IMR-90 (cell line): ENCODE data around the gene CCDC148. TPM values are rescaled to one million over a fixed set of nuclear protein-coding genes. Genes with fewer than 3 reads are reported as not detected.

ENCODE experiments used
- ATAC-seq: fragments of 200-7000 bp; cut with Tn5 transposase; 2 replicates; pipeline ENCODE4 v1.9.1; 2020; ENCODE audit warnings: low read depth, mild to moderate bottlenecking, moderate library complexity
- BruUV-seq: library from RNA; stranded (reverse); fragments of 400-500 nt; replicated peaks from 2 replicates; lab custom pipeline; 2021; lab: Mats Ljungman, UMichigan
- CTCF ChIA-PET: fragments of 300-600 bp; formaldehyde crosslinking; extraction: SDS; loops from one replicate; lab custom pipeline; 2021; ENCODE audit warnings: antibody characterized with exemption; lab: Yijun Ruan, JAX
- POLR2A ChIA-PET: fragments of 300-600 bp; sonication (Branson Sonifier 250); formaldehyde crosslinking; loops from one replicate; lab custom pipeline; 2022; ENCODE audit warnings: antibody characterized with exemption; ENCODE audit not compliant: unreplicated experiment; lab: Charles Lee
- DNase-seq: peaks from one replicate; pipeline ENCODE4 v3.0.0; 2013
- H2AFZ ChIP-seq: replicated peaks from 2 replicates; pipeline ENCODE3; 2013; ENCODE audit warnings: low read length, mild to moderate bottlenecking; ENCODE audit not compliant: poor library complexity
- H2AK5ac ChIP-seq: 2 replicates; pipeline ENCODE4 v1.6.1; 2013; ENCODE audit warnings: low read depth, low read length, inconsistent platforms
- H2AK9ac ChIP-seq: replicated peaks from 2 replicates; pipeline ENCODE3; 2013; ENCODE audit warnings: mild to moderate bottlenecking, low read depth, low read length, moderate library complexity; ENCODE audit not compliant: poor library complexity
- H2BK120ac ChIP-seq: 2 replicates; pipeline ENCODE4 v1.6.1; 2013; ENCODE audit warnings: low read depth, low read length, inconsistent platforms
- H2BK15ac ChIP-seq: 3 replicates; pipeline ENCODE4 v1.6.1; 2013; ENCODE audit warnings: low read depth, low read length, inconsistent platforms
- H2BK20ac ChIP-seq: 2 replicates; pipeline ENCODE4 v1.6.1; 2013; ENCODE audit warnings: low read depth, mild to moderate bottlenecking, inconsistent platforms, low read length, moderate library complexity
- H2BK5ac ChIP-seq: 2 replicates; pipeline ENCODE4 v1.6.1; 2013; ENCODE audit warnings: mild to moderate bottlenecking, low read depth, low read length, inconsistent platforms; ENCODE audit not compliant: poor library complexity, severe bottlenecking
- H3K14ac ChIP-seq: replicated peaks from 2 replicates; pipeline ENCODE4 v1.6.1; 2013; ENCODE audit warnings: low read depth, low read length, inconsistent platforms
- H3K18ac ChIP-seq: 2 replicates; pipeline ENCODE4 v1.6.1; 2013; ENCODE audit warnings: low read depth, low read length, control low read depth
- H3K23ac ChIP-seq: 2 replicates; pipeline ENCODE4 v1.6.1; 2013; ENCODE audit warnings: low read depth, low read length, inconsistent platforms
- H3K27ac ChIP-seq: 2 replicates; pipeline ENCODE4 v1.5.1; 2013; ENCODE audit warnings: mild to moderate bottlenecking, control low read depth, low read length; ENCODE audit not compliant: insufficient read depth
- H3K27me3 ChIP-seq: 2 replicates; pipeline ENCODE4 v1.6.1; 2013; ENCODE audit warnings: low read length; ENCODE audit not compliant: control insufficient read depth, insufficient read depth
- H3K36me3 ChIP-seq: 2 replicates; pipeline ENCODE4 v1.6.1; 2013; ENCODE audit warnings: low read length, mixed read lengths; ENCODE audit not compliant: control insufficient read depth, insufficient read depth
- H3K4ac ChIP-seq: 2 replicates; pipeline ENCODE4 v1.6.1; 2013; ENCODE audit warnings: low read depth, low read length, inconsistent platforms
- H3K4me1 ChIP-seq: 2 replicates; pipeline ENCODE4 v1.6.1; 2013; ENCODE audit warnings: low read length, mixed read lengths; ENCODE audit not compliant: control insufficient read depth, insufficient read depth
- H3K4me2 ChIP-seq: 2 replicates; pipeline ENCODE4 v1.6.1; 2013; ENCODE audit warnings: low read depth, mild to moderate bottlenecking, control low read depth, low read length, moderate library complexity
- H3K4me3 ChIP-seq: 2 replicates; pipeline ENCODE4 v1.5.1; 2013; ENCODE audit warnings: low read depth, mild to moderate bottlenecking, control low read depth, low read length, moderate library complexity; ENCODE audit not compliant: insufficient read depth
- H3K56ac ChIP-seq: 2 replicates; pipeline ENCODE4 v1.6.1; 2013; ENCODE audit warnings: low read length, inconsistent platforms; ENCODE audit not compliant: insufficient read depth; ENCODE audit errors: extremely low read depth
- H3K79me1 ChIP-seq, 2 experiments: 2 replicates each; pipeline ENCODE4 v1.6.1; 2013; ENCODE audit warnings: low read length in 2 of 2, inconsistent platforms in 1 of 2, low read depth in 1 of 2
- H3K9ac ChIP-seq: 2 replicates; pipeline ENCODE4 v1.6.1; 2013; ENCODE audit warnings: low read depth, low read length, control low read depth
- H3K9me1 ChIP-seq: 2 replicates; pipeline ENCODE4 v1.6.1; 2013; ENCODE audit warnings: low read length, inconsistent platforms; ENCODE audit not compliant: insufficient read depth
- H3K9me3 ChIP-seq: 2 replicates; pipeline ENCODE4 v1.6.1; 2013; ENCODE audit warnings: low read length; ENCODE audit not compliant: control insufficient read depth, insufficient read depth
- H4K20me1 ChIP-seq: 2 replicates; pipeline ENCODE4 v1.6.1; 2013; ENCODE audit warnings: low read length, inconsistent platforms; ENCODE audit not compliant: insufficient read depth
- H4K5ac ChIP-seq: 2 replicates; pipeline ENCODE4 v1.6.1; 2013; ENCODE audit warnings: mild to moderate bottlenecking, low read depth, low read length, control low read depth
- H4K8ac ChIP-seq, 2 experiments: 2 replicates each; pipeline ENCODE4 v1.6.1; 2013; ENCODE audit warnings: low read depth in 2 of 2, low read length in 2 of 2, control low read depth in 1 of 2, inconsistent platforms in 1 of 2
- H4K91ac ChIP-seq: 2 replicates; pipeline ENCODE4 v1.6.1; 2013; ENCODE audit warnings: low read depth, low read length, inconsistent platforms; ENCODE audit not compliant: insufficient read depth
- BHLHE40 ChIP-seq: fragments of 150-350 bp; IDR thresholded peaks from 2 replicates; pipeline ENCODE4 v1.6.1; 2016; ENCODE audit warnings: mild to moderate bottlenecking, low read depth, low read length
- CEBPB ChIP-seq: IDR thresholded peaks from 2 replicates; pipeline ENCODE4 v1.6.1; 2012; ENCODE audit warnings: low read depth, low read length, improper control_type of control experiment
- CHD1 ChIP-seq: IDR thresholded peaks from 2 replicates; pipeline ENCODE4 v1.6.1; 2012; ENCODE audit warnings: low read depth, low read length, improper control_type of control experiment
- ELK1 ChIP-seq: fragments of 150-350 bp; IDR thresholded peaks from 2 replicates; pipeline ENCODE4 v1.6.1; 2016; ENCODE audit warnings: low read depth, mild to moderate bottlenecking, low read length, moderate library complexity, borderline replicate concordance
- FOS ChIP-seq: fragments of 150-350 bp; IDR thresholded peaks from 2 replicates; pipeline ENCODE4 v1.6.1; 2016; ENCODE audit warnings: low read depth, low read length
- MAFK ChIP-seq: IDR thresholded peaks from 2 replicates; pipeline ENCODE4 v1.6.1; 2012; ENCODE audit warnings: low read depth, low read length, improper control_type of control experiment
- MAZ ChIP-seq: IDR thresholded peaks from 2 replicates; pipeline ENCODE4 v1.6.1; 2012; ENCODE audit warnings: low read depth, mild to moderate bottlenecking, low read length, improper control_type of control experiment, moderate library complexity, borderline replicate concordance
- MXI1 ChIP-seq: IDR thresholded peaks from 2 replicates; pipeline ENCODE4 v1.6.1; 2012; ENCODE audit warnings: low read depth, mild to moderate bottlenecking, low read length, moderate library complexity, borderline replicate concordance
- NFE2L2 ChIP-seq: fragments of 150-350 bp; IDR thresholded peaks from 2 replicates; pipeline ENCODE4 v1.6.1; 2016; ENCODE audit warnings: low read depth, mild to moderate bottlenecking, low read length
- POLR2A ChIP-seq: IDR thresholded peaks from 2 replicates; pipeline ENCODE4 v1.6.1; 2012; ENCODE audit warnings: mild to moderate bottlenecking, low read depth, low read length
- RAD21 ChIP-seq: IDR thresholded peaks from 2 replicates; pipeline ENCODE4 v1.6.1; 2012; ENCODE audit warnings: low read length, improper control_type of control experiment
- RCOR1 ChIP-seq: IDR thresholded peaks from 2 replicates; pipeline ENCODE4 v1.6.1; 2012; ENCODE audit warnings: mild to moderate bottlenecking, low read length, improper control_type of control experiment; ENCODE audit not compliant: insufficient replicate concordance
- RFX5 ChIP-seq: IDR thresholded peaks from 2 replicates; pipeline ENCODE4 v1.8.0; 2012; ENCODE audit warnings: low read depth, mild to moderate bottlenecking, low read length, moderate library complexity
- SMC3 ChIP-seq: fragments of 150-350 bp; IDR thresholded peaks from 2 replicates; pipeline ENCODE4 v1.6.1; 2016; ENCODE audit warnings: low read depth, mild to moderate bottlenecking, antibody characterized with exemption, low read length, moderate library complexity
- USF2 ChIP-seq: fragments of 150-350 bp; IDR thresholded peaks from 2 replicates; pipeline ENCODE4 v1.6.1; 2017; ENCODE audit warnings: mild to moderate bottlenecking, antibody characterized with exemption, low read length, low read depth
- WGBS, 2 experiments: methylation state at CpG; one replicate each; pipeline versions ENCODE4 v1.1.5 to v1.1.7; 2013; ENCODE audit warnings: missing lambda C conversion rate in 2 of 2; ENCODE audit not compliant: insufficient read length in 1 of 2; ENCODE audit errors: extremely low coverage in 2 of 2; 5-methylcytosine and 5-hydroxymethylcytosine counted together
- dilution Hi-C: fragments of 300-500 bp; cut with HindIII; formaldehyde crosslinking; loops from one replicate; pipeline ENCODE4 v1.14.3; 2018; ENCODE audit warnings: low sequenced_read_pairs; ENCODE audit not compliant: unreplicated experiment
- in situ Hi-C: fragments of 300-500 bp; cut with MboI; formaldehyde crosslinking; loops from 3 replicates; pipeline ENCODE4 v1.14.3; 2019; ENCODE audit warnings: low sequenced_read_pairs, inconsistent platforms, mixed read lengths
- intact Hi-C: fragments of 100-400 bp; cut with micrococcal nuclease; formaldehyde crosslinking; loops from 2 replicates; pipeline ENCODE4 v1.10.0; 2022
- polyA plus RNA-seq, 3 experiments: library from polyadenylated mRNA; depleted of rRNA; stranded (reverse); fragments of >200 nt; gene quantifications; 2 replicates each; pipeline ENCODE4 v1.2.3, GENCODE V29; 2012; ENCODE audit warnings: low replicate concordance in 1 of 3
- total RNA-seq: library from RNA; depleted of rRNA; stranded (reverse); fragments of >200 nt; gene quantifications from 2 replicates; pipeline ENCODE4 v1.2.3, GENCODE V29; 2012
- TF ChIP-seq, protein P1 (sequence below): conservative IDR thresholded peaks from 2 replicates; pipeline ENCODE4 v1.5.1; 2012; ENCODE audit warnings: mild to moderate bottlenecking, low read depth, low read length, improper control_type of control experiment

Gene CCDC148
- total and polyA plus RNA-seq, 2 of the 4 experiments (the other 2 are of a cell fraction), result 0.18 to 0.31 TPM

DNA sequence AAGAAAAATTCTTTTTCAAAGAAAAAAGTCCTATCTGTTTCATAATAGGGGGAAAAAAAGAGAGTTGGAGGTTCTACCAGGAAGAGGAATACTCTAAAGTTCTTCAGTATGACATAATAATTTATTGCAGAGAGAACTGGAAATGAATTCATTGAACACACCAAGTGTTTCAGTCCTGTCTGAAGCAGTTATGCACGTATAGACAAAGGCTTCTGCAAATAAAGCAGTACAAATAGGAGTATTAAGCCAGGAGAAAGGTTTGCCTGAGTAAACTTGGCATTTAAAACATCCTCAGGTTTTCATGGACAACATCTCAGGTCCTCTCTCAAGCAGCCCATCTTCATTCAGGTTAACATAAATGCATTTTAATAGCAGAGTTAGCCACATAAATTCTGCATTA lies 141.6 kb downstream of the CCDC148 start:
- Histone ChIP-seq H2BK120ac (no peak overlapping the region), H3K27me3 (no peaks in the 10 kb centered on the region; the same call in 1 of the 2 replicates), H3K79me1 (no peaks in the 10 kb centered on the region), H3K4me1 (no peaks in the 10 kb centered on the region), H3K4me2 (no peak overlapping the region), H3K23ac (no peak overlapping the region), H3K14ac (no peak overlapping the region), H4K8ac (no peak overlapping the region), H3K18ac (no peak overlapping the region), H4K5ac (no peak overlapping the region), H2BK20ac (no peak overlapping the region), H4K20me1 (no peaks in the 10 kb centered on the region), H3K9me3 (no peaks in the 10 kb centered on the region), H3K56ac (no peak overlapping the region), H4K91ac (no peak overlapping the region), H2AK5ac (no peak overlapping the region), H3K9me1 (no peaks in the 10 kb centered on the region), H3K9ac (no peak overlapping the region), H2BK15ac (no peak overlapping the region), H2AFZ (no peak overlapping the region), H3K27ac (no peak overlapping the region), H3K4ac (no peak overlapping the region), H3K36me3 (no peaks in the 10 kb centered on the region), H2AK9ac (no peak overlapping the region), H3K4me3 (no peak overlapping the region), H2BK5ac (no peak overlapping the region)
- ChIA-PET CTCF (no interaction called here), POLR2A (no interaction called here)
- ATAC-seq (no peak), DNase-seq (no peak)
- intact Hi-C loops, result no loop called here
- dilution Hi-C loops, result no loop called here
- TF ChIP-seq POLR2A, result no peak
- TF ChIP-seq RFX5, result no peak
- no peak for TF ChIP-seq FOS
- no peak for TF ChIP-seq MAZ
- TF ChIP-seq, protein P1, sequence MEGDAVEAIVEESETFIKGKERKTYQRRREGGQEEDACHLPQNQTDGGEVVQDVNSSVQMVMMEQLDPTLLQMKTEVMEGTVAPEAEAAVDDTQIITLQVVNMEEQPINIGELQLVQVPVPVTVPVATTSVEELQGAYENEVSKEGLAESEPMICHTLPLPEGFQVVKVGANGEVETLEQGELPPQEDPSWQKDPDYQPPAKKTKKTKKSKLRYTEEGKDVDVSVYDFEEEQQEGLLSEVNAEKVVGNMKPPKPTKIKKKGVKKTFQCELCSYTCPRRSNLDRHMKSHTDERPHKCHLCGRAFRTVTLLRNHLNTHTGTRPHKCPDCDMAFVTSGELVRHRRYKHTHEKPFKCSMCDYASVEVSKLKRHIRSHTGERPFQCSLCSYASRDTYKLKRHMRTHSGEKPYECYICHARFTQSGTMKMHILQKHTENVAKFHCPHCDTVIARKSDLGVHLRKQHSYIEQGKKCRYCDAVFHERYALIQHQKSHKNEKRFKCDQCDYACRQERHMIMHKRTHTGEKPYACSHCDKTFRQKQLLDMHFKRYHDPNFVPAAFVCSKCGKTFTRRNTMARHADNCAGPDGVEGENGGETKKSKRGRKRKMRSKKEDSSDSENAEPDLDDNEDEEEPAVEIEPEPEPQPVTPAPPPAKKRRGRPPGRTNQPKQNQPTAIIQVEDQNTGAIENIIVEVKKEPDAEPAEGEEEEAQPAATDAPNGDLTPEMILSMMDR, result no peak
- TF ChIP-seq MXI1, result no peak
- no peak for TF ChIP-seq RAD21
- TF ChIP-seq NFE2L2, result no peak
- no peak for TF ChIP-seq MAFK
- no peak for TF ChIP-seq RCOR1
- TF ChIP-seq SMC3, result no peak
- no peak for TF ChIP-seq CHD1
- no peak for TF ChIP-seq BHLHE40
- TF ChIP-seq CEBPB, result no peak
- no peak for TF ChIP-seq USF2
- no peak for TF ChIP-seq ELK1
- BruUV-seq, result no TSS peak
- no CpG with 5 or more reads among the region's 1 CpG for whole genome bisulfite sequencing, 2 experiments
- in situ Hi-C loops, result no loop called here
